ENCODE results near the gene IGSF21.

- TF ChIP-seq NFIC (IDR thresholded peaks at IDR 0.05) (no peak), YY1 (IDR thresholded peaks at IDR 0.05; ENCODE audit: low read depth) (no peak), TEAD4 (IDR thresholded peaks at IDR 0.05) (no peak), REST (IDR thresholded peaks at IDR 0.05; ENCODE audit: low read depth) (no peak), EP300 (IDR thresholded peaks at IDR 0.05; ENCODE audit: borderline replicate concordance) (no peak), RAD21 (IDR thresholded peaks at IDR 0.05; ENCODE audit: low read depth) (no peak), CREB1 (IDR thresholded peaks at IDR 0.05; ENCODE audit: low read depth) (no peak), USF1 (IDR thresholded peaks at IDR 0.05) (peak; percentile 80)
Measured at GRCh38 chr1:18319099-18319498, 211.5 kb downstream of the IGSF21 start.

Data from Ishikawa (cell line).